Amniotic epithelial cell (primary cell): Measurements from ENCODE around the gene SH2D2A.
"Not testable (repeated sequence)": the region's sequence is repeated elsewhere in the genome, so short reads cannot be mapped to it uniquely, and the experiment has no call there.

Experiments
- DNase-seq: peaks from one replicate; pipeline ENCODE4 v3.0.0-alpha.2; 2010; ENCODE audit warnings: low read depth

The SH2D2A gene

GRCh38 chr1:156768610-156769295 is 47.9 kb downstream of the SH2D2A start:
- DNase-seq: no peak

GRCh38 chr1:156767879-156768604 is 48.6 kb downstream of the SH2D2A start:
- DNase-seq: no peak

- DNase-seq: peak; percentile 100
Observed at GRCh38 chr1:156767101-156767878, 49.4 kb downstream of the SH2D2A start, which contains the start of gene PRCC. TSS of gene PRCC (plus strand) at chr1:156767535. CDS start at chr1:156767772, 237 bp downstream.

GRCh38 chr1:156766298-156767100 is 50.1 kb downstream of the SH2D2A start:
- DNase-seq: no peak

- DNase-seq: no peak
Observed at GRCh38 chr1:156765666-156766065, 51.0 kb downstream of the SH2D2A start.

- not testable (repeated sequence) for DNase-seq
Observed at GRCh38 chr1:156765136-156765535, 51.5 kb downstream of the SH2D2A start.

- DNase-seq: no peak
Observed at GRCh38 chr1:156760796-156761104, 55.9 kb downstream of the SH2D2A start.

- DNase-seq: no peak
Observed at GRCh38 chr1:156760092-156760795, 56.4 kb downstream of the SH2D2A start.

- DNase-seq: not testable (repeated sequence)
Observed at GRCh38 chr1:156757572-156758253, 58.9 kb downstream of the SH2D2A start.

GRCh38 chr1:156756355-156756754 is 60.3 kb downstream of the SH2D2A start:
- DNase-seq: no peak
